GM21723 (cell line): ENCODE results near the gene ANKRD31.
"Not testable (repeated sequence)": the region's sequence is repeated elsewhere in the genome, so short reads cannot be mapped to it uniquely, and the experiment has no call there.

Experiments
- ATAC-seq: cut with Tn5 transposase; IDR thresholded peaks from one replicate; pipeline ENCODE4 v1.9.1; 2021; ENCODE audit warnings: mild to moderate bottlenecking, moderate library complexity; ENCODE audit not compliant: unreplicated experiment

ANKRD31 gene, protein sequence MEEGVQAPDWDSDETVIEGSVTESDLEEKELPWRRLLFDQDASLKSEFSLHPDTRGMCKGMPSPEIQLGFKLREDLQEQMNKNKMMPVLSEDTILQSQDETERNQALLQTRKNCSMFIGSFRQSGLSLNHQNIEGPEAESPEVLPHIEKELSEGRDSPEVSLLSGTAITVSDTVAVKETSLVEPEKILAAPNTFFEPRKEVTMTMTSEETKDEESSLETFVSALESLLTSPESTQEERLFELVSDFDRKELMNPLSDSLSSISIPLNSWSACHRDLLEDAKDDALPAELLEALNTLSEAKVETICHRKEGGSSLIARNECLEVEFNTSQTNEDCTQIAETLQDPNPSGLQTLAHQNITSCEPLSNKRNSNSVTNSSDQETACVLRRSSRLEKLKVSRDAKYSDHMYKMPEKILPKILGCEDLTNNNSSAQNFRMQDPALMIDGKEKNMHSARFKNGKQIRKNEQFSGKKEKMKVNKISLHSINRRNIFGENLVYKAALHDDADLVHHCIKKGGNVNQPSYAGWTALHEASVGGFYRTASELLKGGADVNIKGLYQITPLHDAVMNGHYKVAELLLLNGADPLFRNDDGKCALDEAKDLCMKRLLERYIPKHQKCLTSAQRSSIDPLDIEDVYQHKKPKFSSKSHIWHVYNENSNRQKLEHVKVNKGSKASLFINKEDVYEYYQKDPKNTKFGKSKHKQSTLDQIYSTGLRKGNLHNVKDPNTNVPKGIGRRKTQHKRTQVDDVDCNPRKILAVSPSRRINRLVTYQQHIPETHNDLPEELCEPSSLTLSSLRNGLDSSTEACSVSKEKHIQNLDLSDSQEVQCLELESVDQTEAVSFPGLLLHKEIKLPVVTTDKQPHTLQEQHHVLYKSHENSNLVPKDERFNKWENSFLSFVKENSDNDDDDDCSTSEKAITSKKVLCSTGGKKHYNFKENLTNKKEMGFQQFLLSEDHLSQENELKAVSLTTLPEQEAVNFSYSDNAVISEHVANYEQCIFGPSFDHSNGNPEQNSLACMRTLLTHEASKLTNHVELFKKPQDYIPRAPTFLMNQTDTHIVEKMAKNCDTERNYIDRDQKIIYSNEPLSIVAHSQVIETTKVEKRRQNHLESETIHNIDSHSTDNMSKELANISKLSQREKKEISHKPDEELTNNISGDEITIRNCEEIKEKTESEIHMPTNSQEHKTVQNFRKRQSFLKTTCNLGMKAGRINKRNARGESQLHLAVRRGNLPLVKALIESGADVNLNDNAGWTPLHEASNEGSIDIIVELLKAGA (N-terminal part only)

DNA sequence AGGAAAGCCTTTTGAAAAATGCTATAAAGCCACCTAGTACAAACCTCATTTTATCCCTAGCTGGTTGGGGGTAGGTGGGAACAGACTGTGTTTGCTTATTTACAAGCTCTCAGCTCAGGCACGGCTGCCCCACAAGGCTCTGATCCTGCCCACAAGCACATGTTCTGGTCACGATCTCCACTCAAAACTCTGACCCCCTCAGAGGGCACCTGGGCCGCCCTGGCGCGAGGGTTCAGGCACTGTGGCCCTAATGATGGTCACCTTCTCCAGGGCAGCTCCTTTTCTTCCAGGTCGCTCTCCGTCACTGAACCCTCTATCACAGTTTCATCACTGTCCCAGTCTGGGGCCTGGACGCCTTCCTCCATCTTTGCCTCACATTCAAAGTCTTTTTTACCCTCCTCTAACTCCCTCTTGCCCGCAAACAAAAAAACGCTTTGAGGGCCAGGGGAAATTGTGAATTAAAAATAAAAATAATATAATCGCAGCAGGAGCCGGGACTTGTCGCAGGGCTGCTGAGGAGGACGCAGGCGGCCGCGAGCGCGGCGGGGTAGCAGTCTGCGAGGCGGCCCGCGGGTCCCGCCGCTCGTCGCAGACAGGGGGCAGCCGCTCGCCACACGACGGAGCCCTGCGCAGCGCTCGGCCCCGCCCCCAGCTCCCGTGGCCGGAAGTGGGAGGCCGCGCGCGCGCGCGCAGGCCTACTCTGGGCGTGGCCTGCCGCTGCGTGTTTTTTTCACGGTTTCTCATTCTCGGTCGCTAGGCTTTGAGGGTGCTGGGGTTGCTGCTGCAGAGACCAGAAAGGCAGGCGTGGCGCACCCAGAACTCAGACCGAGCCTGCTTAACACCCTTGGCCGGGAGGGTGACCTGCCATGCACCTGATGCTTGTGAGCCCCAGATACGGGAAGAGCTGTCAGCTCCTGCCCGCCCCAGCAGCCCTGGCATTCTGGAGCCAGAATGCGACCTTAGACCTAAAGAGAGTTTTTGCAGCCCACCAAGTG is at the start of gene ANKRD31:
Gene ANKRD31, minus strand, starts transcription at position 557 of the 995 bp plus-strand sequence. Its CDS starts 192 bp downstream, at position 365.
- peak; percentile 99 for ATAC-seq

DNA sequence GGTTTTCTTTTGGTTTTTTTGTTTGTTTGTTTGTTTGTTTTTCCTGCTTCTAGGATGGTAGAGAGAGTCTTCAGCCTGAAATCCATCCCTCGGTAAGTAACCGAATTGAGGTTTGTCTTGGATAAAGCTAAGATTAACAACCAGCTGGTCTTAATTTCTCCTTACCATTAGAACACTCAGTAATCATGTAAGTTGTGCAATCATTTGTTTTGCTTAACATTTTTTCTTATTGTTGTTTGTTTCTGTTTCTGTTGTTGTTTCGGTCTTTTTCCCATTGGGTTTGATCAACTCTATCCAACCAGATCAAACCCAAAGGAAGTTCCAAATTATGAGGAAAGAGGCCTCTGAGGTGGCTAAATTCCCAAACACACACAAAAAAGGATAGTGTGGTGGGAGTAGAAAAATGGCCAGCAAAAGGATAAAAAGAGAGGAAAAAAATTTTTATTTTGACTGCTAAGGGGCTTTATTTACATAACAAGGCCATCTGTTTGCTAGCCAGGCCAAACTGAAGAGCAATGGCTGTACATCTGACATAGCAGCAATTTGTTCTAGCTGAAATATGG is 49.6 kb upstream of the ANKRD31 start:
- ATAC-seq: no peak

DNA sequence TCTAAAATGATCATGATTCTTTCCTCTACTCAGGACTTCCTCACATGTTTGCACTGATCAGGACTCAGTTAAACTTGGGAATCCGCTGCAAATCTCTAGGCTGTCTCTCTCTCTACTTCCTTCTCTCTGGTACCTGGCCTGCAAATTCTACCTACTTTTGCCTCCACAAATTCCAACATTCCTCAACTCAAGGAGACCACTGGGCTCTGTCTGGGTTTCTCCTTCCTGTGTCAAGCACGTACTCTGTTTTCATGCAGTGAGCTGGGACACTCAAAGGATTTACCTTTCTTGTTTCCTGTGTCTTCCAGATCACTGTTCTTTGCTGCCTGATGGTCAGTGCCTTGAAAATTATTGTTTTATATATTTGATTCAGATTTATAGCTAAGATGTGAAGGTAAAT is 45.9 kb upstream of the ANKRD31 start:
- ATAC-seq: no peak

DNA sequence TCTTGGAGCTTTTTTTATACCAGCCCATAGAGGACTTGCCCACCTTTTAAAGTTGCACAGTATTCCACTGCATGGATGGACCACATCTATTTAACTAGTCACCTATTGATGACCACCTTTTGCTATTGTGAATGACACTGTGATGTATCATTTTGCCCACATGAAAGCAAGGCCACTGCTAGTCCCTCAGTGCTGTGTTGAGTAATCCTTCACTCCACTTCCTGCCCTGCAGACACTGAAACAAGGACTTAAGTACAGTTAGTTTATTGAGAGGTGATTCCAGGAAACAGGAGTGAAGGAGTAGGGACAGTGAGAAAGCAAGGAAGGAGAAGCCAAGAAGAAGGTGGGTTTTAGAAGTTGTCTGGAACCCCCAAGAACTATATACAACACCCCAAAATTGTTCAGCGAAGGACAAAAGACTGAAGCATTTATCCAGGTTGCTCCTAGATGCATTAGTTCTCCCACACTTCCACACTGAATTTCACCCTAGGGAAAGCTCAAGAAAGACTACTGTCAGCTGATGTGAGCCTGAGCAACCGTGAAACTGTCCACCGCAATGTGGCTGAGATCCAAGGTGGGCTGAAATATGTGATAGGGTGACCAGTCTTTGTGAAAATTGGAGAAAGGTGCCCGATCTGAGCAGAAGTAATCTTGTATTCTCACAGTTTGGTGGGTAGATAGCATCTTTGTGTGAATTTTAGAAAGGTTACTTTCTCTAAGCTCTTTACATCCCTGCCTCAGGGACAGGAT is 45.2 kb upstream of the ANKRD31 start:
- no peak for ATAC-seq

DNA sequence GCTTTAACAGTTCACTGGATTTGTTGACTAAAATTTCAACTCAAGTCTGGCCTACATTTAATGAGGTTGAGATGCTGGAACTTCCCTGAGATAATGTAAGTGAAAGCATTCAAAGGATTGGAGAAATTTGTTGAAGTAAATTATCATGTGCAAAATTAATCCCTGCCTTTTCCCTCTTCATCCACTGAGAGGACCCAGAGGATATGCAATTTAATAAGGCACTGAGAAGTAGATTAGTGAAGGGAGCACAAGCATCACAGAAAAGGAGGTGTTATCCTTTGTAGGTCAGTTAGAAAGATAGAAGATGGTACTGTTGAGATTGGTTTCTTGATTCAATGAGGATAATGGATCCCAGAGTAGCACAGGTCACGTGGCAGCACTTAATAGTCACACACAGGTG is 42.6 kb upstream of the ANKRD31 start:
- ATAC-seq: no peak

DNA sequence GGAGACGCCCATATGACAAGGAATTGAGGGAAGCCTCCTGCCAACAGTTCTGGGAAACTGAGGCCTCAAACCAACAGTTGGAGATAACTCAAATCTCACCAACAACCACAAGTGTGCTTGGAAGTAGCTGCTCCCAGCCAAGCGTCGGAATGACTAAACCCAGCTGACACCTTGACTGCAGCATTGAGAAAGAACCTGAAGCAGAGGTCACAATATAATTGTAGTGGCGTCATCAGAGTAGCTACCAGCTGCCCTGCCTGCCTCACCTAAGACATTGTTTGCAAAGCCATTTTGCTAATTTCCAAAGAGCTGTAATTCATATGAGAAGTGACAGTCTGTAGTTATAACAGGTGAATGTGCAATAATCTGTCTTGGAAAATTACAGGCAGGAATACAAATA is 40.8 kb upstream of the ANKRD31 start:
- no peak for ATAC-seq

DNA sequence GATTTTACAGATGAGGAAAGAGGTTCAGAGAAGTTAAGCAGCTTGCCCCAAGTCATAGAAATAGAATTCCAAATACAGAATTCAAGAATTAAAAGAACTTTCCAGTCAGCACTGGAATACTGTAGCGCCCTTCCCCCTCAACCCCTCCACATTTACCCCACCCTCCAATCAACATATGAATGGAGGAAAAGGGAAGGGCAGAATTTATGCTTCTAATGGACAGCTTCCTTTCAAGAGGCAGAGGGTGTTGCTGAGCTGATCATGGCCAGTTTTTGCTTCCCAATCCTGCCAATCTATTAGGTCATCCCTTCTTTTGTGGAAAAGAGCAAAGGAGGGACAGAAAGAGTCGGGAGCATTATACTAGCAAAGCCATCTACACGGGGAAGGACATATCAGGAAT is 39.1 kb upstream of the ANKRD31 start:
- no peak for ATAC-seq

DNA sequence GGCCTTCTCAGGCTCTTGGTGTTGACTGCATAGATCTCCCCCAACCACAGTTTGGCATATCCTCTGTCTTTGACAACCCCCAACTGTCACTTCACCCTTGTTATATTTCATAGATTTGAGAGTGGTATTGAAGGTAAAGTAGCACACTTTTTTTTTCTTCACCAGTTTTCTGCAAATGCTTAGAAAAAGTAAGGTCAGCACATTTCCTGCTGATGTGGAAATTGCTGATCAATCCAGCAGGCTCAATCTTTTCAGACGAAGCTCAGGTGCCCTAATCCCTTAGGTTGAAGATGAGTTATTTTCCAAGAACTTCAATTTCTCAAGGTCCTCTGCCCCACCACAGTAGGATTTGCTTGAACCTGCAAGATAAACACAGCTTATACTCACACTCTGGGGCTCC is 38.5 kb upstream of the ANKRD31 start:
- no peak for ATAC-seq

DNA sequence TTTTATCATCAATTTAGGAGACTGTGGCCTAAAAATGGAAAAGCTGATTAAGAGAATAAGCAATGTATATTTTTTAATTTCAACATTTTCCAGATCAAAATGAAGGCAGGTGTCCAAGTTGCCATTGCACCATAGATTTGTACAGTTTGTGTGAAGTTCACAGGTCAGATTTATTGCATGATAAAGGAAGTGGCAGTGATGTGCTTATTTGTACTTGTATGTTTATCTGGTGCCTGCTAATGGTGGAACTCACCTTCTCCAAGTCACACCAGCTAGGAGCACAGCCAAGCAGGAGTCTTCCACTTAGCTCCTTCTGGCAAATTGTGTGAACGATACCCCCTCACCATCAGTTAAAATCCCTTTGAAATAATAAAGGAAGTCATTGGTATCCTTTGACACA is 37.8 kb upstream of the ANKRD31 start:
- no peak for ATAC-seq

DNA sequence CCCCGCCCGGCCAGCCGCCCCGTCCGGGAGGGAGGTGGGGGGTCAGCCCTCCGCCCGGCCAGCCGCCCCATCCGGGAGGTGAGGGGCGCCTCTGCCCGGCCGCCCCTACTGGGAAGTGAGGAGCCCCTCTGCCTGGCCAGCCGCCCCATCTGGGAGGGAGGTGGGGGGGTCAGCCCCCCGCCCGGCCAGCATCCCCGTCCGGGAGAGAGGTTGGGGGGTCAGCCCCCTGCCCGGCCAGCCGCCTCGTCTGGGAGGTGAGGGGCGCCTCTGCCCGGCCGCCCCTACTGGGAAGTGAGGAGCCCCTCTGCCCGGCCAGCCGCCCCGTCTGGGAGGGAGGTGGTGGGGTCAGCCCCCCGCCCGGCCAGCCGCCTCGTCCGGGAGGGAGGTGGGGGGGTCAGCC is 33.9 kb upstream of the ANKRD31 start:
- ATAC-seq: not testable (repeated sequence)

DNA sequence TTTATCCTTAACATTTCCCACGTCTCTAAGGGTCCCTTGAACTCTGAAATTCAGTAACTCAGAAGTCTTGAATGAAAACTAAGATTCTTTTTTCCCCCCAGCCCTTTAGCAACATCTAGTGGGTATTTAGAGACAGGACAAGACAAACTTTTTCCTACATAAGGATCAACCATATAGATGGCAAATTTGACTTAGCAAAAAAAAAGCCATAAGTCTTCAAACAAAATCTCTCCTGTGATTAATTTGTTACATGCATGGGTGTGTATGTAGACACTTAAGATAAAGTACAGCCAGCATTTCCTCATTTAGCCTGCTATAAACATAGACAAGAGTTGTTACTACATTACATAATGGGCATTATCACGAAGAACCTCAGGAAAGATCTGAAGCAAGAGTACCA is 29.1 kb upstream of the ANKRD31 start:
- ATAC-seq: no peak

DNA sequence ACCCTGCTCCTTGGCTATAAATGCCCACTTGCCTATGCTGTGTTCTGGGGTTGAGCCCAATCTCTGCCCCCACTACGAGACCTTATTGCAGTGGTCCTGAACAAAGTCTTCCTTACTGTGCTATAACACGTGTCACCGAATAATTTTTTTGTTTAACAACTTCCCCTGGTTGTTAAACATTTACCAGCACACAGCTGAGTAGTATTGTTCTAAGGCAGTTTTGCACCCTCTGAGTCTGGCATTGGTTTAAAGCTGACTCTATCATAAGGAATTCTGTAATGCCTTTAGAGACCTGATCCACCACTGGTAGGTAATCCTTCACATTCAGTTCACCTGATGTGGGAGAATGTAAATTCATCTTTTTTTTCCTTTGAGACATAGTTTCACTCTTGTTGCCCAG is 25.6 kb upstream of the ANKRD31 start:
- ATAC-seq: no peak

DNA sequence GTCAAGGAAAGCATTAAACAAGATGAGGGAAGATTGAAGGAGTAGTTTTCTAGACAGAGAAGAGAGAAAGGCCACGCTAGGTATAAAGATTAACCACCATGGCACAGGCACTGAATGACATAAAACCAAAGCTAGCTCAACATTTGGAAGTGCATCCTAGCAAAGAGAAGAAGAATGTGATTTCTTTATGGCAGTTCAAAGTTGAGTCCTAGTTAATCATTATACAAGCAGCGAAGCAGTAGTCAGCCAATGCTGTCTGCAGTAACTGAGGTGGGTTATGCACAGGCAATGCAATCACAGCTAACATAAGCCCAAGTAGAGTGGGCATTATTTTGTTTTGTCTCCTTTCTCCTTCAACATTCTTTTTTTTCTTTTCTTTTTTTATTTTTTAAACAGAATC is 24.0 kb upstream of the ANKRD31 start:
- no peak for ATAC-seq

DNA sequence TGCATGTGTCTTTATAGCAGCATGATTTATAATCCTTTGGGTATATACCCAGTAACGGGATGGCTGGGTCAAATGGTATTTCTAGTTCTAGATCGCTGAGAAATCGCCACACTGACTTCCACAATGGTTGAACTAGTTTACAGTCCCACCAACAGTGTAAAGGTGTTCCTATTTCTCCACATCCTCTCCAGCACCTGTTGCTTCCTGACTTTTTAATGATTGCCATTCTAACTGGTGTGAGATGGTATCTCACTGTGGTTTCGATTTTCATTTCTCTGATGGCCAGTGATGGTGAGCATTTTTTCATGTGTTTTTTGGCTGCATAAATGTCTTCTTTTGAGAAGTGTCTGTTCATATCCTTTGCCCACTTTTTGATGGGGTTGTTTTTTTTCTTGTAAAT is 13.8 kb upstream of the ANKRD31 start:
- not testable (repeated sequence) for ATAC-seq

DNA sequence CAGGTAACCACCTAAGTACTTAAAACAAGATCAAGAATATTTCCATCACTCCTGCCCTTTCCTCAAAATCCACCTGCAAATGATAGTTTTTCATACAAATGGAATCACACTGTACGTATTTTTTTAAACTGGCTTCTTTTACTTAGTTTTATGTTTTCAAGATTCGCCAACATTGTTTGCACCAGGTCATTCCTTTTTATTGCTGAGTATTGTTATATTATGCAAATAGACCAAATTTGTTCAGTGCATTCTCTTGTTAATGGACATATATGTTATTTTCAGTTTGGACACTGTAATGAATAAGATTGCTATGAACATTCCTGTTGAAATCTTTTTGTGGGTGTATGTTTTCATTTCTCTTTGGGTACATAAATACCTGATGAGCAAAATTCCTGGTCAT is 8.3 kb upstream of the ANKRD31 start:
- no peak for ATAC-seq

DNA sequence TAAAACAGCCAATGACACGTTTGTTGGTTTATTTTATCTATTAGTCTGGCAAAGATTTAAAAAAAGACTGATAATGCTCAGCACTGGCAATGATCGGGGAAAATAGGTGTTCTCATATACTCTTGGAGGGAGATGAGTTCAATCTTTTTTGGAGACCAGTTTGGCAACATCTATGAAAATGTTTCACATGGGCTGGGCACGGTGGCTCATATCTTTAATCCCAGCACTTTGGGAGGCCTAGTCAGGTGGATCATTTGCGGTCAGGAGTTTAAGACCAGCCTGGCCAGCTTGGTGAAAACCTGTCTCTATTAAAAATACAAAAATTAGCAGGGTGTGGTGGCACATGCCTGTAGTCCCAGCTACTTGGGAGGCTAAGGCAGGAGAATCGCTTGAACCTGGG is 6.8 kb upstream of the ANKRD31 start:
- no peak for ATAC-seq

DNA sequence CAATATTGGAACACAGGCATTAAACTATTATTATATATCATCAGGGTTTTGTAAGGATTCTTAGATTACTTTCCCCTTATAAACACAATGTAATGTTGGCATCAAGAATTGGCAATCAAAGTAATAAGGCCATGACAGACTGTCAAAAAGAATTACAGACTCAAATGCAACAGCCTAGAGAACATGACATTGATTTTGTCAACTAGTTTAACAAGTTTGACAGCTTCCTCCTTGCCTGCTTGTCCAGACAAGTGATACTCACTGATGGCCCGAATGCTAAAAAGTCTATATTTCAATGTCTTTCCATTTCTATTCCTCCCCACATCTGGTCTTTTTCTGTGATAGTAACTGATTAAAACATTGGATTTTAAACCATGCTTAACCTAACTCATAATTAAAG is 6.4 kb upstream of the ANKRD31 start:
- no peak for ATAC-seq

DNA sequence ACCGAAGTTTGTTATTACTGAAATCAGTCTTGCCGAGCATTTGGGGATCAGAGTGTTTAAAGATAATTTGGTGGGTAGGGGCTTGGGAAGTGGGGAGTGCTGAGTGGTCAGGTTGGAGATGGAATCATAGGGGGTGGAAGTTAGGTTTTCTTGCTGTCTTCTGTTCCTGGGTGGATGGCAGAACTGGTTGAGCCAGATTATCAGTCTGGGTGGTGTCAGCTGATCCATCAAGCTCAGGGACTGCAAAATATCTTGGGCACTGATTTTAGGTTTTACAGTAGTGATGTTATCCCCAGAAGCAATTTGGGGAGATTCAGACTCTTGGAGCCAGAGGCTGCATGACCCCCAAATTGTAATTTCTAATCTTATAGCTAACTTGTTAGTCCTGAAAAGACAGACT is 5.4 kb upstream of the ANKRD31 start:
- no peak for ATAC-seq

DNA sequence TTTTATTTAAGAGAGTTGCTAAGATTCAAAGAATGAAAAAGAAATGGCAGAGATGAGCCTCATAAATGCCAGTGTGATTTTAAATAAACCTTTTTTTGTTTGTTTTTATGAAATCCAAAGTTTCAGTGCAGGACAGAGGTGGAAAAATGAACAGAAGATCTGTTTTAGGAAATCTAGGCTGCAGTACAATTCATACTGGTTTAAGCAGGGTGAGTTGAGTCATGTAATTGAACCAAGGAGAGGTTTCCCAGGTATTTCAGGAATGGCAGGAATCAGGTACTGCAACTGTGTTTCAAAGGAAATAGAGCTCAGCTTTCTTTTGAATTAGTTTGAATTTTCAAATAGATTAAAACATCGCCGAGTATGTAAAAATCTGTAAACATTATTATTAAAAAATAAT is 3.0 kb upstream of the ANKRD31 start:
- ATAC-seq: no peak
